Germinal center (tissue), 1 donor: Measurements from ENCODE around the gene CDK4.

ENCODE experiments used
- DNase-seq: peaks from one replicate; pipeline ENCODE4 v3.0.0; 2012; ENCODE audit warnings: mixed read lengths, low spot score

Gene CDK4

GRCh38 chr12:57700317-57700716, 51.8 kb downstream of the CDK4 start:
- no peak for DNase-seq

- DNase-seq, result no peak
These were observed 53.7 kb downstream of the CDK4 start for GRCh38 chr12:57698414-57698813.
